Renal cortex interstitium (tissue), 11 donors: Measurements from ENCODE around the gene INPP4B. TPM values are rescaled to one million over a fixed set of nuclear protein-coding genes. Genes with fewer than 3 reads are reported as not detected.

Experiments used
- DNase-seq, 11 donors: peaks; one replicate each; pipeline ENCODE4 v3.0.0-alpha.2; 2013; ENCODE audit warnings: low read depth in 9 of 11, low spot score in 4 of 11; ENCODE audit errors: extremely low read depth in 1 of 11
- polyA plus RNA-seq, 3 donors: library from polyadenylated mRNA; unstranded; fragments of 120-200 nt; gene quantifications; one replicate each; pipeline ENCODE4 v1.2.1, GENCODE V29; 2013; ENCODE audit not compliant: insufficient read length in 3 of 3

Gene INPP4B
- polyA plus RNA-seq, 3 donors: 9.2 to 11.7 (median 9.4) TPM

DNA sequence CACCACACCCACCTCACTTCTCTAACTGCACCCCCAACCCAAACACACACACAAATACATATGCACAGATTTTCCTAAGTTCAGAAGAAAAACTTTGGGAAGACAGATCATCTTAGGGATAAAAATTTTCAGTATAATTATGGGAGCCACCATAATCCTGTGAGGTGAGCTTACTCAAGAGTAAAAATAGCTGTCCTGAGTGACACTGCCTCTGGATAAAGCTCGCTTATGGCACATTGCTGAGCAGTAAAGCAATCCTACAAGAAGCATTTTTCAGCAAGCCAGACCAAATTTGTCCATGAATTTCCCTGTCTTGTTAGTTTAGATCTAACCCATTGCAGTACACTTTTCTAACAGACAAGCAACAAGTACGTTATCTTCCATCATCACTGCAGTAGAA, 83.8 kb downstream of the INPP4B start:
- DNase-seq: no peak

DNA sequence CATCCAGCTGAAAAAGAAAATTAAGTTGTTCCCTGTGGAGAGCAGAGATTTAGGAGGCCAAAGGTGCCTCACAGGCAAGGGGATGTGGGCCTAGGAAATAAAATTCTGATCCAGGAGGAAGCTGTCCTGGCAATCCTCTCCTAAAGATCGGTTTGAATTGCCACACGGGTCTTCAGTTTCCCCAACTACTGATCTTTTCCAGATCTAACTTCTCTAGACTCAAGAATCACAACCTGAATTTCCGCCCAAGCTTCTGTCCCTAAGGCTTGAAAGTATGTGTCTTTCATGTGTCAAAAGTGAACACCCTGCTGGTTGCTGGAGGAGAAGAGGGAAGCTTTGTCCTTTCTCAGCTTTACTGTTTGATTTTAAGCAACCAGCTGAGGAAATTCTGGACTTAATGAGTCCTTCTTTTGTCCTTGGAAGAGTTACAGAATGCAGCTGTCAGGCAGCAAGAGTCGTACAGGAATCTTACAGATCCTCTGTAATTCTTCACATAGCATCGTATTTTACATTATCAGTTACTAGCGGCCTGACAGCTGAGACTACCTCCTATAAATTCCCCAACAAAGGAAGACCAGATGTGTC, 93.8 kb downstream of the INPP4B start:
- DNase-seq: peak in 3 of 11 donors; percentile 9 to 26 (median 25)

DNA sequence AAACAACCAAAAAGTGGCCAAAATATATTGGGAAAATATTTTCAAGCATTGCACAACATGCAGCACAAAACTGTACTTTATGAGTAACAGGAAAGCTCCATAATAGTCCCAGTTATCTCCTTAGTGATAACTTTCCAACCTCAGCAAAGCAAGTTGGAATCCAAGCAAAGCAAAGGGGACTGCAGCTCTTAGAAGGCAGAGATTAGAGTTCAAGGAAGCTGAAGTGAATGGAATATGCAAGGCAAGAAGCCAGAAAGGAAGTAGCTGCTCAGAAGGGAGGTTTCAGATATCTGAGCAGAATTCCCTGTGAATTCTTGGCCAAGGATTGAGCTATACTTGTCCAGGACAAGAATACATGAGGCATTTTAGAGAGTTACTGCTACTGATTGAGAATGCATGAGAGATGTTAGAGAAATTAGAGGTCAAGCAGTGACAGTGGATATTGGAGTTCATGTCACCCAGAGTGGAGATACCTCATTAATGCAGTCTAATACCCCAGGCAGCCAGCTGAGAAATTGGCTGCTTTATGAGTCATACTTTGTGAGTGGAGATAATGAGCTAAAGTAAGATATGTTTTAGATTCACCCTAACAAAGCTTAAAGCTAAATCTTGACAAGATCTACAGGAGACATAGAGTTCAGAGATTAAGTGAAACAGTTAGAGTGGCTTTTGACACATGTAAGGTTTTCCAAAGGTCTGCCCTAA, 102.8 kb downstream of the INPP4B start:
- no peak for DNase-seq

DNA sequence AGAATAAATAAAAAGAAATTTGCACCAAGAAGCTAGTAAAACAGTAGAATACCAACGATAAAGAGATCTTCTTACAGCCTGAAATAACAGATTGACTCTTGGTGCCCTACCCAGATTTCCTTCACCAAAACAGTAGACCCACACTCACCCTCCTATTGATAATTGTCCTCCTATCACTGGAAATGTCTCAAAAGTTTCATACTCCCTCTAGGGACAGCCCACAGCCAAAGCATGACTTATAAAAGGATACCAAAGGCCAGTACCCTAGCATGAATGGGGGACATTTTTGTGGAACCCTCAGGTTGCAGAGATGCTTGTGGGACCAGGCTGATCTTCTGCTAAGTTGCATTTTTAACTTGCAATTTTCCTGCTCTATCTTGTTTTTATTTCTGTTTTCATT, 104.1 kb downstream of the INPP4B start:
- DNase-seq: no peak

DNA sequence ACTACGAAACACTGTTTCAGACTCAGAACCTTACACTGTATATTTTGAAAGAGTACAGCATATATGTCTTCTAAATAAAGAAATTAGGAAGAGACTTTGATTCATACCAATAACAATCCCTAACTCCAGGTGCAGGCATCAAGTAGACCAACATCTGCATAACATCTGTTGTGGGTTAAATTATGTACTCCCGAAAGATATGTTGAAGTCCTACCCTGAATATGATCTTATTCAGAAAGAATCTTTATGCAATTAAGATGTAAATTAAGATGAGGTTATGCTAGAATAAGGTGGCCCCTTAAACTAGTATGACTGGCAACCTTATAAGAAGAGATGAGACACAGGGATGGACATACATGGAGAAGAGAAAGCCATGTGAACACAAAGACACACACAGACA, 117.9 kb downstream of the INPP4B start:
- no peak for DNase-seq

DNA sequence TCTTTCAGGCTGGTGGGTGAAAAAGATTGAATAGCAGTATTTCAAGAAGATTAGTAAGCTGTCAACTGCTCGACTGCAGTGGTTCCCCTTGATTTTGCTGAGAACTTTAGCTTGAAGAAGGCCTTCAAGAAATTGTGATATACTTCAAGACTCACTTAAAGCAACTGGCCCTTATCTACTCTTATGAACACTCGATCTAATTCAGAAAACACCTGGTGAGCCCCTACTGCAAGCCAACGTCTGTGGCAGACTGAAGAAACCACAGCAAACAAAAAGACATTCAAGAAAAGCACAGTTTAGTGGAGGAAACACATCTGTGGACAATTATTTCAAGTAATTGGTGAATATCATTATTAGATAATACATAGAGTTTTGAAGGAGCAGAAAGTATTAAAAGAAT, 119.0 kb downstream of the INPP4B start:
- no peak for DNase-seq

DNA sequence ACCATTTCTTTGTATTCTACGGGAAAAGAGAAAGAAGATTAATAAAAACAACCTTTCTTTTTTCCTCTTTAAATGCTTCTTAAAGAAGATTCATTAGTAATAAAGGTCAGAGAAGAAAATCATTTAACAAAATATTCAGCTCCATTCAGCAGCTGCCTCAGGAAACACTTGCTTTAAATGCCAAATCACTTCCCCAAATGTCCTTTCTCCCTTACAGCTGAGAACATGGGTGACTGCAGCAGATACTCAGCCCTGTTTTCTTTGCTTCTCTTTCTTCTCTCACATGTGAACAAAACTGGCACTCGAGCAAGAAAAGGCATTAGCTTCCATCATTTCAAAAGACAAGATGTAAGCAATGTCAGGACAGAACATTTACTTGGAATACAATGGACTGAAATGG, 120.2 kb downstream of the INPP4B start:
- no peak for DNase-seq

DNA sequence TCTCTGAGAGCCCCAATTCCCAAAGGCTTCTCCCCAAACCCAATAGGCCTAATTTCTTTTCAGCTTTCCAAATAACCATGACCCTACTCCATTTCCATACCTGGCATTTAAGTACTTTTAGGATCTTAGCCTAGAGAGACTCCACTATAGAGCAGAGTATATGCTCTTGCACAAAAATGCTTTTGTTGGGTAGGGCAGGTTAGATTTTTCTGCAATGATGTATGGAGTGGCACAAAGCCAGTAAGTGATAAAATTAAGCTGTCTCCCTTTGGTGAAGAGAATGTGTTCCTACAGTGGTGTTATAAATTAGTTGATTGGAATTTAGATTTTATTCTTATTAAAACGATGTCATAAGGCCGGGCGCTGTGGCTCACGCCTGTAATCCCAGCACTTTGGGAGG, 124.9 kb downstream of the INPP4B start:
- DNase-seq: no peak

DNA sequence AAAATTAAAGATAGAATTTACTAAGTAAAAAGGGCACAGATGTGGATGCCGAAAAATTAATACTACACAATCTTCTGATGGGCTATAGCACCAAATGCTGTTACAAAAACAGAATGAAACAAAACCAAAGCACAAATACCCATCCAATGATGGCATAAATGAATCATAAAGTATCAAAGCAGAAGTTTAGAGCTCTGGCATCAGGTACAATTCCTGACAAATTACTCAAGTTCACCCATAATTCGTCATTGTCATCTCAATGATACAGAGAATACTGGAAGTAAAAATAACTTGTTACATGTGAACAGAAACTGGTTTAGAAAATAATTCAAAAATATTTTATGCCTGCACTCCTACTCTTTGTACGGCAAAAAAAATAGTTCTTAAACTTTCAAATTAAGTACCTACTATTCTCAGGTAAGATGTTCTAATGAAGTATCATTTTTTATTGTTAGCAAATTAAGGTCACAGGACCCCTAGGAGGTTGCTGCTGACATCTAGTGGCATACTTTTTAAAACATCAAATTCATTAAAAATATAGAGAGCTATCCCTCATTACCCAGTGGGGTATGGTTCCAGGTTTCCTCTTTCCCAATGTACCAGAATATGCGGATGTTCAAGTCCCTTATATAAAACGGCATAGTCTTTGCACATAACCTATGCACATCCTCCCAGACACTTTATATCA, 126.1 kb downstream of the INPP4B start:
- DNase-seq: peak in 1 of 11 donors; percentile 4

GRCh38 chr4:142718981-142719380, 127.1 kb downstream of the INPP4B start:
- DNase-seq: no peak

DNA sequence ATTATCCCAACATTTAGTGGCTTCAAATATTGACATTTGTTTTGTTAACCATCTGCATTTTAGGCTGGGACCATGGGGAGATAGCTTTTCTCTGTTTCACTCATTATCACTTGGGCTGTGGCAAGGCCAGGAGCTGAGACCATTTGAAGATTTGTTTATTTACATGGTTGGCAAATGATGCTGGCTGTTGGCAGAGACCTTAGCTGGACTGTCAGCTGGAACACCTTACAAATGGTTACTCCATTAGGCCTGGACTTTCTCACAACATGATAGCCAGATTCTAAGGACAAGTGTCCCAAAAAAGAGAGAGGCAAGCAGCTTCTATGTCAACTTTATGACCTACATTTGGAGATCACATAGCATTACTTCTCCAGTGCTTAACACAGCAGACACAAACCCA, 130.4 kb downstream of the INPP4B start:
- no peak for DNase-seq

- no peak for DNase-seq
Measured at GRCh38 chr4:142713282-142714030, 132.6 kb downstream of the INPP4B start.

DNA sequence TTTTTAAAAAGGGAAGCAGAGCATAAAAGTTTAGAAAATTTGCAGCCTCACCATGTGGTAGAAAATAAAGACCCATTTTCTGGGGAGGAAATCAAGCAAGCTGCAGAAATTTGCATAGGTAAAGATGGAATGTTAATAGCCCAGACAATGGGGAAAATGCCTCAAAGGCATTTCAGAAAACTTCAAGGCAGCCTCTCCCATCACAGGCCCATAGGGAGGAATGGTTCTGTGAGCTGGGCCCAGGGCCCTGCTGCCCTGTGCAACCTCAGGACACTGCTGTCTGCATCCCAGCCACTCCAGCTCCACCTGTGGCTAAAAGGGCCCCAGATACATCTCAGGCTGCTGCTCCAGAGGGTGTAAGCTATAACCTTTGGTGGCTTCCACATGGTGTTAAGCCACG, 137.9 kb downstream of the INPP4B start:
- DNase-seq: no peak

DNA sequence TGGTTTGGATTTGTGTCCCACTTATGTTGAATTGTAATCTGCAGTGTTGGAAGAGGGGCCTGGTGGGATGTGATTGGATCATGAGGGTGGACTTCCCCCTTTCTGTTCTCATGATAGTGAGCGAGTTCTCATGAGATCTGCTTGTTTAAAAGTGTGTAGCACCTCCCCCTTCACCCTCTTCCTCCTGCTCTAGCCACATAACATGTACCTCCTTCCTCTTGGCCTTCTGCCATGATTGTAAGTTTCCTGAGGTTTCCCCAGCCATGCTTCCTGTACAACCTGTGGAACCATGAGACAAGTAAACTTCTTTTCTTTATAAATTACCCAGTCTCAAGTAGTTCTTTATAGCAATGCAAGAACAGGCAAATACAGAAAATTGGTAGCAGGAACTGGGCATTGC, 138.7 kb downstream of the INPP4B start:
- DNase-seq: no peak

GRCh38 chr4:142706381-142706780, 139.7 kb downstream of the INPP4B start:
- DNase-seq: no peak

- DNase-seq: no peak
Measured at GRCh38 chr4:142705820-142706219, 140.3 kb downstream of the INPP4B start.

GRCh38 chr4:142703694-142704309, 142.3 kb downstream of the INPP4B start:
- no peak for DNase-seq

GRCh38 chr4:142701017-142701416, 145.1 kb downstream of the INPP4B start:
- no peak for DNase-seq

DNA sequence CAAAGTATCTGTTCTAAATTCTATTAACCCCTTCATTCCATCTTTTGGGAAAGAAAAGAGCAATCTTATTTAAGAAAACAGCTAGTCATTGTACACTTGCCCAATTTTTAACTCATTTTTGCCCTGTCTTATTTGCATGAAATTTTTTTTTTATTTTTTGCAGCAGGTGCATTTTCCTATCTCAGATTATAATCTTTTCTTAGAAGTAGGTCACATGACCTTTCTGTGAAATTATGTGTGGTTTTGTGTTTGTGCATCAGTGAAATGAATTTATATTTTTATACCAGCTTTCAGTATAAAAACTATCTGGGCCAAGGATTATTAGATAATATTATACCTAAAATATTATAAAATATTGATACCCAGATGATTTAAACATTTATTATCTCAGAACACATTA, 145.6 kb downstream of the INPP4B start:
- DNase-seq: no peak
